Measurements from ENCODE around the gene CRYZ.

CRYZ gene

GRCh38 chr1:74731399-74732052 lies 1.3 kb downstream of the CRYZ start:
- no peak for DNase-seq (ENCODE audit: extremely low read depth in 1 of 2, low read depth in 1 of 2)

GRCh38 chr1:74729741-74730478 lies 2.9 kb downstream of the CRYZ start:
- no peak for DNase-seq (ENCODE audit: extremely low read depth in 1 of 2, low read depth in 1 of 2)

GRCh38 chr1:74728736-74729135 lies 4.1 kb downstream of the CRYZ start:
- no peak for DNase-seq (ENCODE audit: extremely low read depth in 1 of 2, low read depth in 1 of 2)

DNA sequence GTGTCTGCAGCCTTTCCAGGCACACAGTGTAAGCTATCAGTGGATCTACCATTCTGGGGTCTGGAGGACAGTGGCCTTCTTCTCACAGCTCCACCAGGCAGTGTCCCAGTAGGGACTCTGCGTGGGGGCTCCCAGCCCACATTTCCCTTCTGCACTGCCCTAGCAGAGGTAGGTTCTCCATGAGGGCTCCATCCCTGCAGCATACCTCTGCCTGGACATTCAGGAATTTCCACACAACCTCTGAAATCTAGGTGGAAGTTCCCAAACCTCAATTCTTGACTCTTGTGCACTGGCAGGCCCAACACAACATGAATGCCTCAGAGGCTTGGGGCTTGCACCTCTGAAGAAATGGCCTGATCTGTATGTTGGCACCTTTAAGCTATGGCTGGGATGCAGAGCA lies 6.8 kb downstream of the CRYZ start:
- DNase-seq (ENCODE audit: extremely low read depth in 1 of 2, low read depth in 1 of 2): no peak

DNA sequence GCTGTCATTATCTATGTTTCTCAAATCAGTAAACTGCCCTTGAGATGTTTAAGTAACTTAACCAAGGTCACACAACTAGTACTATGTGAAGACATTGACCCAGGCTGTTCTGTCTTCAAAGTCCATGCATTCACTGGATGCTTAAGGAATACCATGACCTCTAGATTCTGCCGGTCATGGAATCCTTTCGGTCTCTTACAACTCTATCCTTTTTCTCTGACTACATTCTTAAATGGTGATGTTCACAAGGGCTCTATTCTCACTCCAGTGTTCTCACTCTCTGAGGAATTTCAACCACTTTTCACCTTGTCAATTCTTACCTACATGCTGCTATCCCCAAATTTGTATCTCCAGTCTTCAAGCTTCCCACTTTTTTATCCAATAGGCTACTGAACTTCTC lies 15.2 kb downstream of the CRYZ start:
- no peak for DNase-seq (ENCODE audit: extremely low read depth in 1 of 2, low read depth in 1 of 2)

GRCh38 chr1:74716822-74717221 lies 16.0 kb downstream of the CRYZ start:
- no peak for DNase-seq (ENCODE audit: extremely low read depth in 1 of 2, low read depth in 1 of 2)

GRCh38 chr1:74715806-74716205 lies 17.0 kb downstream of the CRYZ start:
- DNase-seq (ENCODE audit: extremely low read depth in 1 of 2, low read depth in 1 of 2): no peak

DNA sequence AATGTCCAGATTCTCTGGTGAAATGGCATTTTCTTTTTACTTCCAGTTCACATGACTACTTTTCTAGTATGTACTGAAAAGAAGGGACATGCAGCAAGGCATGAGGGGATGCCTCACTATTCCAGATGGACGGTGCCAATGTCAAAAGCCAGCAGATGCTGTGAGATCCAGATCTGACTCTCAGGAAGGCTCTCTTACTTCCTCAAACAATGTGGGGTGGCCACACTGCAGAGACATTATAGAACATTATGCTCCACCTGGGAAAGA lies 17.7 kb downstream of the CRYZ start:
- DNase-seq (ENCODE audit: extremely low read depth in 1 of 2, low read depth in 1 of 2): no peak

DNA sequence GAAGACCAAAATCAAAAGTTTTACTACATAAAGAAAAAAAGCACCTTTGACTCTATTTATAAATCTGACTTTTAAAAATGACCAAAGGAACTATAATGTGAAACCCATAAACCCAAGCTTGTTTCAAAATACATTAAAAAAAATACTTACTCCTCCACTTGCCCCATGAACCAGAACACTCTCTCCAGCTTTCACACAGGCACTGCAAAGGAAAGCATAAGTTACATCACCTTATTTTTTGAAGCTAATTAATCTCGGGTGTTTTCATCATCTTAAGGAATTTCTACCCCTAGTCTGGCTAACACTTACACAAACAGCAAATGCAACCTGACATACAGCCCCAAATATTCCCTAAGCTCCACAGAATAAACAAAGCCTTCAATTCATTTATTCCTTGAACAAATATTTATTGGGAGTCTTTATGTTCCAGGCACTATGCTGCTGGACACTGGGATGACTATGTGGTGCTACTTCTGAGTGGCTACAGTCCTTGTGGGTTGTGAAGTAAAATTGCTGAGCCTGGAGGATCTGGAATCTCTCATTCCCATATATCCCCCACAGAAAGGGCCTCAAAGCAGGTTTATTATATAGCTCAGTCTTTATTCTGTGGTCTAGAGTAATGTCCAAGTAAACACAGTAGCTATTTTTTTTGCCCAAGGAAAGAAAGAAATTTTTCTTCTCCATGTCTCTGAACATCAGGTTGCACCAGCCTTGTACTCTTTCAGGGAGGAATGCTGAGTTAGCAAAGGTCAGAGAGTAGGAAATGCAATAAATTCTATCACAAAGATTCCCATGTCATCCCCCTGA lies 18.2 kb downstream of the CRYZ start:
- DNase-seq (ENCODE audit: extremely low read depth in 1 of 2, low read depth in 1 of 2): no peak

- no peak for DNase-seq (ENCODE audit: extremely low read depth in 1 of 2, low read depth in 1 of 2)
Measured at GRCh38 chr1:74713849-74714248, 19.0 kb downstream of the CRYZ start.

DNA sequence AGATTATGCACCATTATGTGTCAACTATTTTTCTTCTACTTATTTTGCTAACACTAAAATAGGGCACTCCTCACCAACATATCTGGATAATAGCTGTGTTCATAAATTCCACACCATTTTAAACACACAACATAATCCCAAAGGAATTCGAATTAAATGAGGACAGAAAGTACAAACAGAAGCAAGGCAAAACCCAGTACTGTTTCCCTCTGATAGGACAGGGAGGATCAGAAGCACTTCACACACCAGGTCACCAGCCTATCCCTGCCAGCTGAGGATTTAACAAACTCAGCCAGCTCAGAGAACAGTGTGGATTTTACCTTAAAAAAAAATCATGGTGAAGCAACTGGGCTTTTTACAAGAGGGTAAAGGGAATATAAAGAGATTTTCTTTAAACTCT lies 20.0 kb downstream of the CRYZ start:
- no peak for DNase-seq (ENCODE audit: extremely low read depth in 1 of 2, low read depth in 1 of 2)

GRCh38 chr1:74703386-74704182 lies 29.3 kb downstream of the CRYZ start:
- no peak for DNase-seq (ENCODE audit: extremely low read depth in 1 of 2, low read depth in 1 of 2)

DNA sequence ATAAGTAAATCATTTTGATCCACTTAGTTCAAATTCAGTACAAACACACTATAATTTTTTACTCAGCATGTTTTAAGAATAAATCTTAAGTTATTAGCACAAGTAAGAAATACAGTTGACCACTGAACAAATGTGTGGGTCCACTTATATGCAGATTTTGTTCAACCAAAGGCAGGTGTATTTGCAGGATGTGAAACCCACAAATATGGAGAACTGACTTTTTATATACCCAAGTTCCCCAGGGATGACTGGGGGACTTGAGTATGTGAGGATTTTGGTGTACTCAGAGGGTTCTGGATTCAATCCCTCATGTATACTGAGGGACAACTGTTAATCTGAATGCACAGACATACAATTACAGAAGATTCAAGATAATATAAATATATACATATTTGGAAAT lies 33.5 kb downstream of the CRYZ start:
- no peak for DNase-seq (ENCODE audit: extremely low read depth in 1 of 2, low read depth in 1 of 2)

- no peak for DNase-seq (ENCODE audit: extremely low read depth in 1 of 2, low read depth in 1 of 2)
Measured at GRCh38 chr1:74697832-74698231, 35.0 kb downstream of the CRYZ start.

GRCh38 chr1:74693473-74693872 lies 39.4 kb downstream of the CRYZ start:
- DNase-seq (ENCODE audit: extremely low read depth in 1 of 2, low read depth in 1 of 2): no peak

GRCh38 chr1:74690909-74691308 lies 41.9 kb downstream of the CRYZ start:
- DNase-seq (ENCODE audit: extremely low read depth in 1 of 2, low read depth in 1 of 2): no peak

- no peak for DNase-seq (ENCODE audit: extremely low read depth in 1 of 2, low read depth in 1 of 2)
Measured at GRCh38 chr1:74690364-74690696, 42.5 kb downstream of the CRYZ start.

DNA sequence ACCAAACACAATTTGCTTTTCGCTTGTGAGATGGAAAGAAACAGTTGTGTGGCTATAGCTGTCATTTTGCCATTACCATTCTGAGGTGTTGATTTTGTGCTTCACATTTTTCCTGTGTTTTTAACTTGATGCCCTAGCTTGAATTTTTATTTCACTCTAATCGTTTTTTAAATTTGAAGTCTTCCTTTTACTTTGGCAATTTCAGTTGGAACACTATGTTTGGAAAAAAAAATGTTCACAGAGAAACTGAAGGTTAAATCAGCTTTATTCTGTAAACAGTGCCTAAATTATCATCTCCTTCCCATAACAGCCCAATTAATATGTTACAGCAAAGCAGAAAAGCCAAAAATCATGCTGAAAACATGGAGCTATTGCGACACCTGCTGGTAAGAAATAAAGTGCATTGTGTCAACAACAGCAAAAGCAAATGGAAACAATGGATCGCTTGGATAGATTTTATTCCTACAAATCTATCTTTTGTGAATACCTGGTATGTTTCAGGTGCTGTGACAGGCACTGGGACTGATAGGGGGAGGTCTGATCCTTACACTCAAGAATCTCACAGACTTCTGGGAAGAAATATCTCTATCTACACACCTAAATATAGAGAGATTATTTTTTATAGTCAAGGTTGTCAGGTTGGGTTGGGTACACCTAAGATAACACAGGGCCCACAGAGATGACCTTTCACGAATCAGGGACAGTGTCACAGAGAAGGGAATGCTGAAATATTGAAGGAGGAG lies 43.1 kb downstream of the CRYZ start:
- DNase-seq (ENCODE audit: extremely low read depth in 1 of 2, low read depth in 1 of 2): no peak

GRCh38 chr1:74686928-74687327 lies 45.9 kb downstream of the CRYZ start:
- no peak for DNase-seq (ENCODE audit: extremely low read depth in 1 of 2, low read depth in 1 of 2)

DNA sequence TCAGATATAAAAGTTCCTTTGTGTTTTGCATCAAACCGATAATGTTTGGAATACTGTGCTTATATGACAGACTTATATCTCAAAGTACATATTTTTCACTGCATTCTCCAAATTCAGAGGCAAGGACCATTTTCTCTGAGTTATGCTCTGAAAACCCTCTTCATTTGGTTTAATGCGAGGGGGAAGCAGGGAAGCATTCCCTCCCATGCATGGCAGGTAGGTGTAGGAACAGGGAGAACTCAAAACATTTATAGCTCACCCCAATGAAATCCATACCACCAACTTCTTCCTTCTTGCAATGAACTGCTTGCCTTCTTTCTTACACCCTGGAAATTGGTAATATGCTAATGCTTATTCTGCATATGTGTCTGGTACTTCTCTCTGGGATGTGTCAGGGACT lies 48.5 kb downstream of the CRYZ start:
- no peak for DNase-seq (ENCODE audit: extremely low read depth in 1 of 2, low read depth in 1 of 2)

- no peak for DNase-seq (ENCODE audit: extremely low read depth in 1 of 2, low read depth in 1 of 2)
Measured at GRCh38 chr1:74683656-74684055, 49.2 kb downstream of the CRYZ start.

All from activated CD8-positive, alpha-beta memory T cell treated with anti-CD3 and anti-CD28 coated beads for 1 hour (primary cell).